Endothelial cell of umbilical vein (primary cell): ENCODE measurements around the gene OPRM1. TPM values are rescaled to one million over a fixed set of nuclear protein-coding genes. Genes with fewer than 3 reads are reported as not detected.

Experiments used
- BruUV-seq: library from RNA; stranded (reverse); fragments of 400-500 nt; replicated peaks from 2 replicates; lab custom pipeline; 2021; lab: Mats Ljungman, UMichigan
- CTCF ChIA-PET: fragments of 300-600, 350-600 bp; sonication (Branson Sonifier 250); formaldehyde crosslinking; loops from one replicate; lab custom pipeline; 2021; ENCODE audit warnings: antibody characterized with exemption, inconsistent platforms; lab: Charles Lee
- POLR2A ChIA-PET: fragments of 300-600, 350-600 bp; sonication (Branson Sonifier 250); formaldehyde crosslinking; loops from one replicate; lab custom pipeline; 2021; ENCODE audit warnings: antibody characterized with exemption, inconsistent platforms; lab: Charles Lee
- DNase-seq: peaks from one replicate; pipeline ENCODE4 v3.0.0-alpha.2; 2011; ENCODE audit warnings: low read depth, low spot score
- FAIRE-seq: peaks from 2 replicates; lab custom pipeline; 2011; peaks lifted over from hg19 to GRCh38; lab: Jason Lieb, UNC
- H2AFZ ChIP-seq: 2 replicates; pipeline ENCODE4 v1.6.0; 2012; ENCODE audit warnings: low read depth, low read length, control low read depth, inconsistent platforms
- H3K27ac ChIP-seq: 2 replicates; pipeline ENCODE4 v1.5.1; 2011; ENCODE audit warnings: low read depth, mild to moderate bottlenecking, control low read depth, low read length, moderate library complexity; ENCODE audit not compliant: insufficient read depth
- H3K27me3 ChIP-seq, 2 experiments: 2 replicates each; pipeline versions ENCODE4 v1.6.0 to v1.6.1; 2011; ENCODE audit warnings: low read length in 2 of 2, mixed read lengths in 1 of 2; ENCODE audit not compliant: control insufficient read depth in 2 of 2, insufficient read depth in 2 of 2
- H3K36me3 ChIP-seq, 2 experiments: 2 replicates in 1 of 2; 3 replicates in 1 of 2; pipeline ENCODE4 v1.5.1; 2011; ENCODE audit warnings: low read length in 2 of 2, mild to moderate bottlenecking in 1 of 2, moderate library complexity in 1 of 2; ENCODE audit not compliant: control insufficient read depth in 2 of 2, insufficient read depth in 2 of 2; ENCODE audit errors: extremely low read depth in 1 of 2
- H3K4me1 ChIP-seq: 3 replicates; pipeline ENCODE4 v1.5.1; 2011; ENCODE audit warnings: mild to moderate bottlenecking, low read length; ENCODE audit not compliant: control insufficient read depth, insufficient read depth; ENCODE audit errors: extremely low read depth
- H3K4me2 ChIP-seq: 2 replicates; pipeline ENCODE4 v1.6.1; 2011; ENCODE audit warnings: low read length, control low read depth, mixed read lengths; ENCODE audit not compliant: insufficient read depth
- H3K4me3 ChIP-seq, 3 experiments: fragments of 200-600 bp in 1 of 3; sonication (generic), shearing (Covaris generic) in 1 of 3; replicated peaks in 1 of 3; 2 replicates each; pipeline ENCODE4 v1.5.1; 2011 to 2016; ENCODE audit warnings: control low read depth in 3 of 3, low read length in 3 of 3, mild to moderate bottlenecking in 2 of 3, inconsistent platforms in 1 of 3, low read depth in 1 of 3, moderate library complexity in 1 of 3; ENCODE audit not compliant: insufficient read depth in 1 of 3
- H3K79me2 ChIP-seq: 2 replicates; pipeline ENCODE4 v1.6.0; 2012; ENCODE audit warnings: low read length, inconsistent platforms; ENCODE audit not compliant: control insufficient read depth, insufficient read depth
- H3K9ac ChIP-seq: replicated peaks from 2 replicates; pipeline ENCODE3; 2011; ENCODE audit warnings: low read length, control low read depth; ENCODE audit not compliant: insufficient read depth; ENCODE audit errors: extremely low read depth
- H3K9me1 ChIP-seq: replicated peaks from 3 replicates; pipeline ENCODE4 v1.6.0; 2011; ENCODE audit warnings: mild to moderate bottlenecking, low read length; ENCODE audit not compliant: control insufficient read depth, insufficient read depth; ENCODE audit errors: extremely low read depth
- H3K9me3 ChIP-seq: replicated peaks from 2 replicates; pipeline ENCODE4 v1.5.1; 2012; ENCODE audit warnings: low read length, inconsistent platforms; ENCODE audit not compliant: control insufficient read depth, insufficient read depth
- H4K20me1 ChIP-seq: replicated peaks from 2 replicates; pipeline ENCODE3; 2011; ENCODE audit warnings: mild to moderate bottlenecking, low read length; ENCODE audit not compliant: control insufficient read depth, insufficient read depth; ENCODE audit errors: extremely low read depth
- CTCF ChIP-seq, 2 donors: IDR thresholded peaks; 1 replicate in 1 of 2; 2 replicates in 1 of 2; pipeline ENCODE4 v1.5.1; 2011; ENCODE audit warnings: low read length in 2 of 2, mild to moderate bottlenecking in 2 of 2, moderate library complexity in 2 of 2, control low read depth in 1 of 2, inconsistent platforms in 1 of 2, low read depth in 1 of 2; ENCODE audit not compliant: insufficient read depth in 1 of 2; ENCODE audit errors: extremely low read depth in 1 of 2
- EZH2 ChIP-seq: IDR thresholded peaks from 2 replicates; pipeline ENCODE4 v1.6.1; 2012; ENCODE audit warnings: borderline replicate concordance, low read depth, mild to moderate bottlenecking, moderate library complexity, low read length, inconsistent platforms; ENCODE audit not compliant: severe bottlenecking
- FOS ChIP-seq: IDR thresholded peaks from 2 replicates; pipeline ENCODE4 v1.6.1; 2011; ENCODE audit warnings: mild to moderate bottlenecking, low read length, moderate library complexity, borderline replicate concordance; ENCODE audit not compliant: insufficient read depth
- GATA2 ChIP-seq: IDR thresholded peaks from 2 replicates; pipeline ENCODE4 v1.7.0; 2011; ENCODE audit warnings: low read depth, mild to moderate bottlenecking, moderate library complexity, mixed read lengths, low read length; ENCODE audit not compliant: insufficient read length, insufficient read depth
- JUN ChIP-seq: IDR thresholded peaks from 2 replicates; pipeline ENCODE4 v1.6.1; 2011; ENCODE audit warnings: borderline replicate concordance, low read depth; ENCODE audit not compliant: insufficient read length, insufficient read depth
- MYC ChIP-seq: IDR thresholded peaks from one replicate; pipeline ENCODE4 v1.6.1; 2011; ENCODE audit warnings: mild to moderate bottlenecking, low read depth, low read length
- POLR2A ChIP-seq: IDR thresholded peaks from 2 replicates; pipeline ENCODE4 v1.6.1; 2012; ENCODE audit warnings: low read depth, mild to moderate bottlenecking, control low read depth, low read length
- POLR2AphosphoS5 ChIP-seq: IDR thresholded peaks from 2 replicates; pipeline ENCODE4 v1.6.1; 2012; ENCODE audit warnings: low read depth, mild to moderate bottlenecking, control low read depth, low read length, moderate library complexity; ENCODE audit not compliant: insufficient read depth
- dilution Hi-C: fragments of 300-500 bp; cut with MboI; formaldehyde crosslinking; loops from one replicate; pipeline ENCODE4 v1.15.0; 2019; ENCODE audit warnings: low sequenced_read_pairs; ENCODE audit not compliant: extremely low pct_ligation_motif_present
- intact Hi-C: fragments of 100-400 bp; cut with micrococcal nuclease; formaldehyde crosslinking; loops from one replicate; pipeline ENCODE4 v1.10.0; 2022
- polyA plus RNA-seq, 4 experiments: library from polyadenylated mRNA; depleted of rRNA in 3 of 4; stranded (reverse) in 3 of 4; unstranded in 1 of 4; fragments of >200 nt; gene quantifications; 2 replicates each; pipeline versions ENCODE4 v1.2.1 to v1.2.3, GENCODE V29; 2011 to 2012; ENCODE audit warnings: missing spikeins in 1 of 4
- total RNA-seq: library from RNA; stranded (reverse); gene quantifications from 2 replicates; pipeline ENCODE4 v1.2.3, GENCODE V29; 2021
- TF ChIP-seq, protein P1 (sequence below): IDR thresholded peaks from 2 replicates; pipeline ENCODE4 v1.6.1; 2011; ENCODE audit not compliant: insufficient read depth, insufficient read length

The OPRM1 gene
- total and polyA plus RNA-seq, 2 donors (not counting 3 experiments of a cell fraction or from before 2014, with no cell fraction given), result not detected

GRCh38 chr6:154057098-154057497 is 18.1 kb downstream of the OPRM1 start:
- H3K4me2 ChIP-seq, result no peak overlapping the region
- POLR2A ChIA-PET, result no interaction called here
- no peak for DNase-seq
- H3K27me3 ChIP-seq, result no peaks in the 10 kb centered on the region
- no peaks in the 10 kb centered on the region for H4K20me1 ChIP-seq
- intact Hi-C loops (no loop called here), dilution Hi-C loops (no loop called here)
- no peak overlapping the region for H3K9ac ChIP-seq
- no TSS peak for BruUV-seq
- no peak for FAIRE-seq
- no peaks in the 10 kb centered on the region for H3K9me1 ChIP-seq
- H3K27ac ChIP-seq, result no peak overlapping the region
- no peak overlapping the region for H3K4me3 ChIP-seq
- no peak overlapping the region for H2AFZ ChIP-seq
- no peaks in the 10 kb centered on the region for H3K9me3 ChIP-seq
- no peak for TF ChIP-seq EZH2
- no peak for TF ChIP-seq JUN
- TF ChIP-seq, protein P1, sequence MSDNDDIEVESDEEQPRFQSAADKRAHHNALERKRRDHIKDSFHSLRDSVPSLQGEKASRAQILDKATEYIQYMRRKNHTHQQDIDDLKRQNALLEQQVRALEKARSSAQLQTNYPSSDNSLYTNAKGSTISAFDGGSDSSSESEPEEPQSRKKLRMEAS, result no peak
- no peak for TF ChIP-seq MYC
- TF ChIP-seq GATA2, result no peak
- no peak for TF ChIP-seq POLR2A
- no peak for TF ChIP-seq CTCF (IDR thresholded peaks at IDR 0.05; ENCODE audit: extremely low read depth in 1 of 2, insufficient read depth in 1 of 2, low read depth in 1 of 2, low read length in 2 of 2)
- TF ChIP-seq POLR2AphosphoS5, result no peak
- no peak for TF ChIP-seq FOS
- CTCF ChIA-PET, result no interaction called here
- H3K4me1 ChIP-seq, result no peaks in the 10 kb centered on the region
- H3K79me2 ChIP-seq, result no peaks in the 10 kb centered on the region
- no peaks in the 10 kb centered on the region for H3K36me3 ChIP-seq
